ENCODE results near the gene MOB3B.

The MOB3B gene

GRCh38 chr9:27528886-27529315, 713 bp downstream of the MOB3B start:
- DNase-seq (ENCODE audit: low read depth): no peak
- H3K4me3 ChIP-seq (ENCODE audit: low read depth, low read length): peak overlapping the region; percentile 72
- TF ChIP-seq CTCF (IDR thresholded peaks at IDR 0.05; ENCODE audit: low read depth, low read length, missing control alignments): no peak

GRCh38 chr9:27528076-27528885, 1.3 kb downstream of the MOB3B start:
- TF ChIP-seq CTCF (IDR thresholded peaks at IDR 0.05; ENCODE audit: low read depth, low read length, missing control alignments): no peak
- no peak for DNase-seq (ENCODE audit: low read depth)
- H3K4me3 ChIP-seq (ENCODE audit: low read depth, low read length): peak overlapping the region; percentile 72

GRCh38 chr9:27527702-27528075, 1.9 kb downstream of the MOB3B start:
- no peak overlapping the region for H3K4me3 ChIP-seq (ENCODE audit: low read depth, low read length)
- no peak for TF ChIP-seq CTCF (IDR thresholded peaks at IDR 0.05; ENCODE audit: low read depth, low read length, missing control alignments)
- no peak for DNase-seq (ENCODE audit: low read depth)

GRCh38 chr9:27524236-27524635, 5.4 kb downstream of the MOB3B start, which contains the start of gene IFNK:
Gene IFNK (plus strand): TSS chr9:27524290. CDS start chr9:27524337, 47 bp downstream.
- H3K4me3 ChIP-seq (ENCODE audit: low read depth, low read length): no peak within 1 kb of the TSS
- no peak for TF ChIP-seq CTCF (IDR thresholded peaks at IDR 0.05; ENCODE audit: low read depth, low read length, missing control alignments)
- no peak for DNase-seq (ENCODE audit: low read depth)

- no peak for DNase-seq (ENCODE audit: low read depth)
- no peak overlapping the region for H3K4me3 ChIP-seq (ENCODE audit: low read depth, low read length)
- no peak for TF ChIP-seq CTCF (IDR thresholded peaks at IDR 0.05; ENCODE audit: low read depth, low read length, missing control alignments)
Observed at GRCh38 chr9:27523141-27523540, 6.5 kb downstream of the MOB3B start.

- TF ChIP-seq CTCF (IDR thresholded peaks at IDR 0.05; ENCODE audit: low read depth, low read length, missing control alignments): no peak
- no peak for DNase-seq (ENCODE audit: low read depth)
- H3K4me3 ChIP-seq (ENCODE audit: low read depth, low read length): no peak overlapping the region
Observed at GRCh38 chr9:27520986-27521385, 8.6 kb downstream of the MOB3B start.
